Prostate gland (tissue), 2 donors: ENCODE results near the gene SYCE3. TPM values are rescaled to one million over a fixed set of nuclear protein-coding genes. Genes with fewer than 3 reads are reported as not detected.
"Not testable (repeated sequence)": the region's sequence is repeated elsewhere in the genome, so short reads cannot be mapped to it uniquely, and the experiment has no call there.

ENCODE experiments used
- DNase-seq: peaks from one replicate; pipeline ENCODE4 v3.0.0-alpha.2; 2019; ENCODE audit warnings: low spot score
- H3K27ac ChIP-seq, 2 donors: fragments of 200-600 bp; sonication (generic); 2 replicates each; pipeline ENCODE4 v1.5.1; 2017 to 2019
- H3K27me3 ChIP-seq: fragments of 200-600 bp; sonication (generic); replicated peaks from 2 replicates; pipeline ENCODE4 v1.5.1; 2019; ENCODE audit not compliant: insufficient read depth
- H3K36me3 ChIP-seq, 2 donors: fragments of 200-600 bp; sonication (generic); 1 replicate in 1 of 2; 2 replicates in 1 of 2; pipeline versions ENCODE4 v1.5.1 to v1.8.1; 2017 to 2019
- H3K4me1 ChIP-seq: fragments of 200-600 bp; sonication (generic); replicated peaks from 2 replicates; pipeline ENCODE4 v1.5.1; 2019
- H3K4me3 ChIP-seq, 2 donors: fragments of 200-600 bp; sonication (generic); 2 replicates each; pipeline ENCODE4 v1.5.1; 2017 to 2019
- H3K9me3 ChIP-seq: fragments of 200-600 bp; sonication (generic); 2 replicates; pipeline ENCODE4 v1.5.1; 2017
- CTCF ChIP-seq, 4 experiments: fragments of 200-600 bp in 2 of 4; fragments of 450-650 bp in 2 of 4; sonication (generic) in 2 of 4; IDR thresholded peaks; 1 replicate in 3 of 4; 2 replicates in 1 of 4; pipeline ENCODE4 v1.5.1; 2016 to 2019; ENCODE audit warnings: antibody characterized with exemption in 4 of 4, mild to moderate bottlenecking in 2 of 4, moderate library complexity in 2 of 4
- POLR2A ChIP-seq: fragments of 450-650 bp; IDR thresholded peaks from one replicate; pipeline ENCODE4 v1.6.1; 2016; ENCODE audit warnings: antibody characterized with exemption, mild to moderate bottlenecking
- POLR2AphosphoS5 ChIP-seq: sonication (generic); formaldehyde crosslinking; IDR thresholded peaks from one replicate; pipeline ENCODE4 v1.6.1; 2017; ENCODE audit warnings: antibody characterized with exemption
- WGBS: methylation state at CpG from one replicate; pipeline ENCODE4 v1.1.5; 2018; 5-methylcytosine and 5-hydroxymethylcytosine counted together
- intact Hi-C: fragments of 100-400 bp; cut with DNase I; formaldehyde crosslinking; loops from one replicate; pipeline ENCODE4 v1.14.2; 2022
- total RNA-seq, 2 donors: library from RNA; depleted of rRNA; stranded (reverse); fragments of >200 nt; gene quantifications; one replicate each; pipeline ENCODE4 v1.1.0, GENCODE V29; 2016

Gene SYCE3
- total RNA-seq, 2 donors from 2014 or later, result 10.2 TPM; not detected in 1

- Histone ChIP-seq H3K27me3 (peaks cover 4% of the 10 kb centered on the region), H3K4me3 (no peak overlapping the region), H3K27ac (no peak overlapping the region), H3K4me1 (no peaks in the 10 kb centered on the region), H3K36me3 (no peaks in the 10 kb centered on the region), H3K9me3 (no peaks in the 10 kb centered on the region)
- TF ChIP-seq CTCF (IDR thresholded peaks at IDR 0.05) (peak in 2 of 4 experiments; percentile 39 to 44), POLR2A (no peak), POLR2AphosphoS5 (no peak)
- 8% methylated on average over 52 of the region's 52 CpGs for WGBS
- intact Hi-C loops, result no loop called here
- DNase-seq, result peak; percentile 57
Observed at GRCh38 chr22:50544078-50544745, 18.5 kb downstream of the SYCE3 start.

GRCh38 chr22:50542416-50542927 lies 20.2 kb downstream of the SYCE3 start:
- intact Hi-C loops, result no loop called here
- Histone ChIP-seq H3K4me3 (no peak overlapping the region), H3K9me3 (no peaks in the 10 kb centered on the region)

GRCh38 chr22:50541667-50542026 lies 21.1 kb downstream of the SYCE3 start:
- H3K27me3 ChIP-seq, H3K4me3 ChIP-seq, H3K4me1 ChIP-seq, H3K36me3 ChIP-seq, DNase-seq, H3K9me3 ChIP-seq, intact Hi-C loops: not testable (repeated sequence)
- WGBS, result 59% methylated on average over 5 of the region's 5 CpGs
- peak overlapping the region in 1 of 2 donors; percentile 9 for H3K27ac ChIP-seq

More at GRCh38 chr22:50542416-50542927, 20.2 kb downstream of the SYCE3 start:
- Histone ChIP-seq H3K27me3 (peaks cover 4% of the 10 kb centered on the region), H3K27ac (no peak overlapping the region), H3K4me1 (no peaks in the 10 kb centered on the region), H3K36me3 (no peaks in the 10 kb centered on the region)
- TF ChIP-seq CTCF (IDR thresholded peaks at IDR 0.05), result no peak
- no peak for TF ChIP-seq POLR2AphosphoS5
- no peak for TF ChIP-seq POLR2A
- WGBS, result 92% methylated on average over 19 of the region's 19 CpGs
- no peak for DNase-seq

- Histone ChIP-seq H3K27ac (no peak overlapping the region), H3K36me3 (no peaks in the 10 kb centered on the region), H3K4me1 (no peaks in the 10 kb centered on the region), H3K9me3 (no peaks in the 10 kb centered on the region), H3K27me3 (no peaks in the 10 kb centered on the region), H3K4me3 (no peak overlapping the region)
- intact Hi-C loops, result no loop called here
- 82% methylated on average over 10 of the region's 10 CpGs for WGBS
- TF ChIP-seq POLR2A (no peak), POLR2AphosphoS5 (no peak), CTCF (IDR thresholded peaks at IDR 0.05) (no peak)
- no peak for DNase-seq
Observed at GRCh38 chr22:50540381-50540780, 22.3 kb downstream of the SYCE3 start.

- Histone ChIP-seq H3K27ac (no peak overlapping the region), H3K27me3 (no peaks in the 10 kb centered on the region), H3K4me1 (no peaks in the 10 kb centered on the region), H3K9me3 (no peaks in the 10 kb centered on the region), H3K36me3 (no peaks in the 10 kb centered on the region), H3K4me3 (no peak overlapping the region)
- intact Hi-C loops, result no loop called here
- TF ChIP-seq POLR2A (no peak), CTCF (IDR thresholded peaks at IDR 0.05) (no peak), POLR2AphosphoS5 (no peak)
- WGBS, result 79% methylated on average over 13 of the region's 13 CpGs
- no peak for DNase-seq
Observed at GRCh38 chr22:50537765-50538164, 25.0 kb downstream of the SYCE3 start.
